SW 1271 (cell line): ENCODE measurements around the gene ENO2.

Experiments
- DNase-seq, 2 experiments: peaks; one replicate each; lab custom pipeline; 2025; lab: John Stamatoyannopoulos, UW

The ENO2 gene

GRCh38 chr12:6932766-6933165, 18.4 kb downstream of the ENO2 start:
- DNase-seq, result no peak

- DNase-seq, result peak in 1 of 2 experiments; percentile 52
Measured at GRCh38 chr12:6934110-6934509, 19.7 kb downstream of the ENO2 start.

- DNase-seq, result no peak
Measured at GRCh38 chr12:6935371-6936193, 21.2 kb downstream of the ENO2 start.

GRCh38 chr12:6936194-6936635, 21.8 kb downstream of the ENO2 start:
- no peak for DNase-seq

- no peak for DNase-seq
Measured at GRCh38 chr12:6936636-6937480, 22.5 kb downstream of the ENO2 start.

GRCh38 chr12:6937481-6938352, 23.3 kb downstream of the ENO2 start:
- peak; percentile 87 to 94 for DNase-seq

- DNase-seq, result no peak
Measured at GRCh38 chr12:6938353-6939190, 24.2 kb downstream of the ENO2 start.

- DNase-seq, result no peak
Measured at GRCh38 chr12:6939191-6939540, 24.8 kb downstream of the ENO2 start.

GRCh38 chr12:6941267-6941666, 26.9 kb downstream of the ENO2 start:
- DNase-seq, result no peak

- DNase-seq, result no peak
Measured at GRCh38 chr12:6941782-6942181, 27.4 kb downstream of the ENO2 start.

- DNase-seq, result no peak
Measured at GRCh38 chr12:6942331-6942665, 27.9 kb downstream of the ENO2 start.

- DNase-seq, result peak; percentile 54 to 92
Measured at GRCh38 chr12:6943389-6943721, 29.0 kb downstream of the ENO2 start.

- DNase-seq, result peak; percentile 82 to 92
Measured at GRCh38 chr12:6943722-6944380, 29.5 kb downstream of the ENO2 start, which contains the start of the genes C12orf57 and RNU7-1. Gene C12orf57, plus strand, starts transcription at chr12:6944022. Its CDS starts 100 bp downstream, at chr12:6944122. Gene RNU7-1, plus strand, starts transcription at chr12:6943816.

- peak; percentile 86 to 95 for DNase-seq
Measured at GRCh38 chr12:6944381-6945186, 30.2 kb downstream of the ENO2 start.

- no peak for DNase-seq
Measured at GRCh38 chr12:6945613-6946012, 31.2 kb downstream of the ENO2 start.

- DNase-seq, result no peak
Measured at GRCh38 chr12:6946033-6946919, 31.9 kb downstream of the ENO2 start.

GRCh38 chr12:6946920-6947374, 32.6 kb downstream of the ENO2 start:
- no peak for DNase-seq

- no peak for DNase-seq
Measured at GRCh38 chr12:6947615-6948014, 33.2 kb downstream of the ENO2 start.
